Thyroid gland (tissue), 4 donors: Measurements from ENCODE around the gene HCFC1R1.

Experiments used
- CTCF ChIP-seq, 6 experiments: fragments of 200-600 bp in 3 of 6; fragments of 450-650 bp in 3 of 6; sonication (generic) in 3 of 6; IDR thresholded peaks; one replicate each; pipeline ENCODE4 v1.5.1; 2016 to 2019; ENCODE audit warnings: antibody characterized with exemption in 6 of 6, mild to moderate bottlenecking in 2 of 6, inconsistent platforms in 1 of 6, moderate library complexity in 1 of 6
- POLR2A ChIP-seq, 2 donors: fragments of 450-650 bp; IDR thresholded peaks; one replicate each; pipeline ENCODE4 v1.6.1; 2017; ENCODE audit warnings: antibody characterized with exemption in 2 of 2, mild to moderate bottlenecking in 2 of 2, moderate library complexity in 1 of 2

- TF ChIP-seq CTCF (IDR thresholded peaks at IDR 0.05) (no peak), POLR2A (IDR thresholded peaks at IDR 0.05) (no peak)
Measured at GRCh38 chr16:3059723-3060242, 36.0 kb upstream of the HCFC1R1 start.
